CD8-positive, alpha-beta memory T cell (primary cell): ENCODE measurements around the gene MYRIP. TPM values are rescaled to one million over a fixed set of nuclear protein-coding genes. Genes with fewer than 3 reads are reported as not detected.

Source experiments
- CTCF ChIA-PET: fragments of 350-600 bp; sonication (Branson Sonifier 250); formaldehyde crosslinking; loops from one replicate; lab custom pipeline; 2021; ENCODE audit warnings: antibody characterized with exemption; lab: Charles Lee
- POLR2A ChIA-PET: fragments of 350-600 bp; sonication (Branson Sonifier 250); formaldehyde crosslinking; loops from one replicate; lab custom pipeline; 2021; ENCODE audit warnings: antibody characterized with exemption; lab: Charles Lee
- DNase-seq, 5 donors: peaks; one replicate each; pipeline versions ENCODE4 v3.0.0 to v3.0.0-alpha.2; 2020 to 2022; ENCODE audit warnings: mixed read lengths in 1 of 5
- H3K27ac ChIP-seq: one replicate; pipeline ENCODE4 v1.7.0; 2013; ENCODE audit warnings: low read depth, mild to moderate bottlenecking, low read length, moderate library complexity
- H3K27me3 ChIP-seq: 2 replicates; pipeline ENCODE4 v1.7.0; 2013; ENCODE audit warnings: low read length, mild to moderate bottlenecking; ENCODE audit not compliant: insufficient read depth, poor library complexity, severe bottlenecking
- H3K36me3 ChIP-seq: 2 replicates; pipeline ENCODE4 v1.7.0; 2013; ENCODE audit warnings: mild to moderate bottlenecking, low read length, moderate library complexity; ENCODE audit not compliant: insufficient read depth
- H3K4me1 ChIP-seq: 2 replicates; pipeline ENCODE4 v1.7.0; 2013; ENCODE audit warnings: mild to moderate bottlenecking, low read length, moderate library complexity; ENCODE audit not compliant: insufficient read depth
- H3K4me3 ChIP-seq: 2 replicates; pipeline ENCODE4 v1.7.0; 2013; ENCODE audit warnings: mild to moderate bottlenecking, low read length
- H3K9me3 ChIP-seq: 2 replicates; pipeline ENCODE4 v1.7.0; 2013; ENCODE audit warnings: mild to moderate bottlenecking, low read length
- H3K27ac Mint-ChIP-seq, 8 donors: one replicate each; pipeline ENCODE4 v1.8.0; 2020 to 2021; ENCODE audit warnings: mixed read lengths in 8 of 8, mild to moderate bottlenecking in 6 of 8, inconsistent platforms in 3 of 8, moderate library complexity in 3 of 8
- H3K27me3 Mint-ChIP-seq, 2 donors: one replicate each; pipeline ENCODE4 v1.8.0; 2020 to 2021; ENCODE audit warnings: mixed read lengths in 2 of 2, mild to moderate bottlenecking in 1 of 2, moderate library complexity in 1 of 2
- H3K36me3 Mint-ChIP-seq, 3 donors: one replicate each; pipeline ENCODE4 v1.8.0; 2020 to 2021; ENCODE audit warnings: mixed read lengths in 3 of 3, inconsistent platforms in 1 of 3, mild to moderate bottlenecking in 1 of 3
- H3K4me1 Mint-ChIP-seq, 3 donors: one replicate each; pipeline ENCODE4 v1.8.0; 2020 to 2021; ENCODE audit warnings: mixed read lengths in 3 of 3, inconsistent platforms in 1 of 3, mild to moderate bottlenecking in 1 of 3
- H3K4me3 Mint-ChIP-seq, 7 donors: one replicate each; pipeline ENCODE4 v1.8.0; 2020 to 2021; ENCODE audit warnings: mixed read lengths in 7 of 7, mild to moderate bottlenecking in 6 of 7, moderate library complexity in 4 of 7, inconsistent platforms in 2 of 7
- H3K9me3 Mint-ChIP-seq, 5 donors: one replicate each; pipeline ENCODE4 v1.8.0; 2020 to 2022; ENCODE audit warnings: mixed read lengths in 5 of 5, mild to moderate bottlenecking in 3 of 5, moderate library complexity in 2 of 5, inconsistent platforms in 1 of 5
- polyA plus RNA-seq: library from polyadenylated mRNA; unstranded; fragments of 300-500 nt; fragmentation: Illumina TruSeq; gene quantifications from one replicate; pipeline ENCODE4 v1.2.3, GENCODE V29; 2021
- total RNA-seq, 2 experiments: library from RNA; stranded (reverse); gene quantifications; one replicate each; pipeline ENCODE4 v1.2.3, GENCODE V29; 2021

Gene MYRIP
- total and polyA plus RNA-seq, 3 experiments from 2014 or later = not detected

- H3K4me3 ChIP-seq = no peak overlapping the region
- Mint-ChIP-seq H3K27me3 (no peaks in the 10 kb centered on the region), H3K4me3 (no peak overlapping the region), H3K9me3 (peaks cover 0 to 21% (median 3%) of the 10 kb centered on the region in 5 donors), H3K4me1 (no peaks in the 10 kb centered on the region), H3K36me3 (no peaks in the 10 kb centered on the region), H3K27ac (no peak overlapping the region)
- no peak overlapping the region for H3K27ac ChIP-seq
- H3K4me1 ChIP-seq = no peaks in the 10 kb centered on the region
- no peak for DNase-seq
- H3K36me3 ChIP-seq = no peaks in the 10 kb centered on the region
- ChIA-PET POLR2A (no interaction called here), CTCF (no interaction called here)
- no peaks in the 10 kb centered on the region for H3K9me3 ChIP-seq
- no peaks in the 10 kb centered on the region for H3K27me3 ChIP-seq
Measured at GRCh38 chr3:39843440-39843839, 34.0 kb downstream of the MYRIP start.

GRCh38 chr3:39848365-39848764 is 39.0 kb downstream of the MYRIP start:
- H3K9me3 Mint-ChIP-seq = peaks cover 0 to 11% (median 0%) of the 10 kb centered on the region in 5 donors
- H3K4me3 Mint-ChIP-seq = no peak overlapping the region
- no peaks in the 10 kb centered on the region for H3K4me1 ChIP-seq
- no peak overlapping the region for H3K27ac ChIP-seq
- ChIA-PET CTCF (no interaction called here), POLR2A (no interaction called here)
- no peak overlapping the region for H3K27ac Mint-ChIP-seq
- no peaks in the 10 kb centered on the region for H3K27me3 Mint-ChIP-seq
- H3K4me1 Mint-ChIP-seq = no peaks in the 10 kb centered on the region
- no peak for DNase-seq
- H3K36me3 Mint-ChIP-seq = no peaks in the 10 kb centered on the region
- no peaks in the 10 kb centered on the region for H3K9me3 ChIP-seq
- no peaks in the 10 kb centered on the region for H3K36me3 ChIP-seq
- no peak overlapping the region for H3K4me3 ChIP-seq
- no peaks in the 10 kb centered on the region for H3K27me3 ChIP-seq

GRCh38 chr3:39849992-39850715 is 40.7 kb downstream of the MYRIP start:
- peaks cover 0 to 12% (median 0%) of the 10 kb centered on the region in 5 donors for H3K9me3 Mint-ChIP-seq
- H3K27me3 Mint-ChIP-seq = no peaks in the 10 kb centered on the region
- Histone ChIP-seq H3K9me3 (no peaks in the 10 kb centered on the region), H3K27ac (no peak overlapping the region), H3K4me1 (no peaks in the 10 kb centered on the region), H3K36me3 (no peaks in the 10 kb centered on the region), H3K27me3 (no peaks in the 10 kb centered on the region), H3K4me3 (no peak overlapping the region)
- no peaks in the 10 kb centered on the region for H3K36me3 Mint-ChIP-seq
- H3K27ac Mint-ChIP-seq = no peak overlapping the region
- POLR2A ChIA-PET = no interaction called here
- H3K4me1 Mint-ChIP-seq = no peaks in the 10 kb centered on the region
- CTCF ChIA-PET = no interaction called here
- H3K4me3 Mint-ChIP-seq = no peak overlapping the region
- no peak for DNase-seq

GRCh38 chr3:39850716-39851032 is 41.3 kb downstream of the MYRIP start:
- Histone ChIP-seq H3K4me1 (no peaks in the 10 kb centered on the region), H3K9me3 (no peaks in the 10 kb centered on the region), H3K36me3 (no peaks in the 10 kb centered on the region), H3K27ac (no peak overlapping the region), H3K27me3 (no peaks in the 10 kb centered on the region), H3K4me3 (no peak overlapping the region)
- Mint-ChIP-seq H3K36me3 (no peaks in the 10 kb centered on the region), H3K4me3 (no peak overlapping the region), H3K9me3 (peaks cover 0 to 12% (median 0%) of the 10 kb centered on the region in 5 donors), H3K4me1 (no peaks in the 10 kb centered on the region), H3K27ac (no peak overlapping the region), H3K27me3 (no peaks in the 10 kb centered on the region)
- no peak for DNase-seq
- ChIA-PET POLR2A (no interaction called here), CTCF (no interaction called here)

GRCh38 chr3:39855517-39855916 is 46.1 kb downstream of the MYRIP start:
- ChIA-PET CTCF (no interaction called here), POLR2A (no interaction called here)
- Mint-ChIP-seq H3K36me3 (no peaks in the 10 kb centered on the region), H3K27me3 (peaks cover 0 to 3% of the 10 kb centered on the region in 2 donors), H3K4me3 (no peak overlapping the region), H3K9me3 (peaks cover 0 to 19% (median 11%) of the 10 kb centered on the region in 5 donors), H3K4me1 (no peaks in the 10 kb centered on the region), H3K27ac (no peak overlapping the region)
- Histone ChIP-seq H3K36me3 (no peaks in the 10 kb centered on the region), H3K4me3 (no peak overlapping the region), H3K27me3 (no peaks in the 10 kb centered on the region), H3K9me3 (no peaks in the 10 kb centered on the region), H3K4me1 (no peaks in the 10 kb centered on the region), H3K27ac (no peak overlapping the region)
- DNase-seq = no peak

GRCh38 chr3:39869890-39870289 is 60.5 kb downstream of the MYRIP start:
- Mint-ChIP-seq H3K27me3 (no peaks in the 10 kb centered on the region), H3K4me3 (no peak overlapping the region), H3K4me1 (no peaks in the 10 kb centered on the region), H3K9me3 (peaks cover 0 to 9% (median 3%) of the 10 kb centered on the region in 5 donors), H3K36me3 (no peaks in the 10 kb centered on the region), H3K27ac (no peak overlapping the region)
- no peak for DNase-seq
- H3K27me3 ChIP-seq = no peaks in the 10 kb centered on the region
- H3K4me1 ChIP-seq = no peaks in the 10 kb centered on the region
- H3K4me3 ChIP-seq = no peak overlapping the region
- no peaks in the 10 kb centered on the region for H3K36me3 ChIP-seq
- H3K9me3 ChIP-seq = no peaks in the 10 kb centered on the region
- ChIA-PET POLR2A (no interaction called here), CTCF (no interaction called here)
- H3K27ac ChIP-seq = no peak overlapping the region

GRCh38 chr3:39870706-39871105 is 61.3 kb downstream of the MYRIP start:
- no peak overlapping the region for H3K4me3 Mint-ChIP-seq
- POLR2A ChIA-PET = no interaction called here
- Histone ChIP-seq H3K27ac (no peak overlapping the region), H3K9me3 (no peaks in the 10 kb centered on the region), H3K4me3 (no peak overlapping the region), H3K4me1 (no peaks in the 10 kb centered on the region), H3K27me3 (no peaks in the 10 kb centered on the region), H3K36me3 (no peaks in the 10 kb centered on the region)
- peaks cover 0 to 5% (median 3%) of the 10 kb centered on the region in 5 donors for H3K9me3 Mint-ChIP-seq
- no peaks in the 10 kb centered on the region for H3K27me3 Mint-ChIP-seq
- CTCF ChIA-PET = no interaction called here
- no peaks in the 10 kb centered on the region for H3K36me3 Mint-ChIP-seq
- no peak for DNase-seq
- no peak overlapping the region for H3K27ac Mint-ChIP-seq
- H3K4me1 Mint-ChIP-seq = no peaks in the 10 kb centered on the region

- no peak for DNase-seq
- POLR2A ChIA-PET = no interaction called here
- H3K4me3 Mint-ChIP-seq = no peak overlapping the region
- H3K9me3 ChIP-seq = no peaks in the 10 kb centered on the region
- no peaks in the 10 kb centered on the region for H3K4me1 Mint-ChIP-seq
- H3K27ac ChIP-seq = no peak overlapping the region
- H3K27ac Mint-ChIP-seq = no peak overlapping the region
- H3K36me3 ChIP-seq = no peaks in the 10 kb centered on the region
- peaks cover 2 to 10% (median 9%) of the 10 kb centered on the region in 5 donors for H3K9me3 Mint-ChIP-seq
- H3K4me1 ChIP-seq = no peaks in the 10 kb centered on the region
- no peaks in the 10 kb centered on the region for H3K36me3 Mint-ChIP-seq
- H3K4me3 ChIP-seq = no peak overlapping the region
- CTCF ChIA-PET = no interaction called here
- H3K27me3 ChIP-seq = no peaks in the 10 kb centered on the region
- H3K27me3 Mint-ChIP-seq = no peaks in the 10 kb centered on the region
Measured at GRCh38 chr3:39879581-39879980, 70.2 kb downstream of the MYRIP start.
